Fibroblast of skin of left quadriceps (primary cell): ENCODE results near the gene ACP4.

Experiments
- DNase-seq, 2 experiments: peaks; one replicate each; pipeline ENCODE4 v3.0.0-alpha.2; 2013; ENCODE audit warnings: low read depth in 2 of 2

Gene ACP4

DNA sequence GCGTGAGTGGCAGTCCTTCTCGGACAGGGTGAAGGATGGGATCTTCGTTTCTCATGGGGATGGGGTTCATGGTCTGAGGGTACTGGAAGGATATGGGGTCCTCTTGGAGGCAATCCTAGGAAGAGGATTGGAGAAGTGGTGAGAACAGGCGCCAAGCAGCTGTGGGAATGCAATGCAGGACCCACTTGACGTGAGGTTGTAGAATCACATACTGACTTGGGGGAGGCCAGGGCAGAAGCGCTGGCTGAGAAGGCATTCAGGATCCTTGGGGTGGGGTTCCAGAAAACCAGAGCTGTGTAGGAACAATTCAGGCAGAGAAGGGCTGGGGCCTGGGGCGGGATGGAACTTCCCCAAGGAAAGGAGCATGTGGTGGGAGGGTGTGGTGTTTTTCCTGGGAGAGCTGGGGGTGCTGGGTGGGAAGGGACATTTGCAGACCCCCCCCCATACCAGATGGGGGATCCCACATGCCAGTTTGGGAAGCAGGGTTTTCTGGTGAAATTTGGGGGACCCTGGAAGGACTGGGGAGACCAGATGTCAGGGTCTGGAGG is 32.5 kb downstream of the ACP4 start:
- DNase-seq = no peak

DNA sequence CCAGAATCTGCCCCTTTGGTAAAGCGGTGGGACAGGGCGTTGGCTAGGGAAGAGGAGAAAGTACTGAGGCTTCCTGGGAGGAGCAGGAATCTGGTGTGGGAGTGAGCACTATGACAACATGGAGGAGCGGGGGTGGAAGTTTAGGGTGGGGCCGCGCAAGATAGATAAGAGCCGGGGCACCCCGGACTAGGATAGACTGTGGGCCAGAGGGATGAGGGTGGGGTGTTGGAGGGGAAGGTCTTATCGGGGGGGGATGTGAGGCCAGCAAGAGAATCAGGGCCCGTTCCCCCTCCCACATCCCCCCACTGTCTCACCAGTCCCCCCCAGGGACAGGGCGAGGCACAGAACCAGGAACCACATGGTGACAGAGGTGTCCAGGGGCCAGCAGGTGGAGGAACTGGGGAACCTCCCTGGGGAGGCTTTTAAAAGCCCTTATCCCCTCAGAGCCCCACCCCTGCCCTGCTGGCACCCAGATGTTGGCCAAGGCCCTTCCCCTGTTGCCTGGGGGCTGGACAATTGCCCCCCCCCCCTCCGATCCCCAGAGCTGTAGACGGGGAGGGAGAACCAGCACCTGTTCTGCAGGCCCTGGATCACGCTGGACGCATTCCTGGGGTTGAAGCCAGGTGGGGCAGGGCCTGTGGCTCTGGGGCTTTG is 33.3 kb downstream of the ACP4 start, which contains the start of gene KLK1:
TSS of gene KLK1 (minus strand) at position 399 of the 654 bp plus-strand sequence. CDS start at position 360, 39 bp downstream.
- no peak for DNase-seq

DNA sequence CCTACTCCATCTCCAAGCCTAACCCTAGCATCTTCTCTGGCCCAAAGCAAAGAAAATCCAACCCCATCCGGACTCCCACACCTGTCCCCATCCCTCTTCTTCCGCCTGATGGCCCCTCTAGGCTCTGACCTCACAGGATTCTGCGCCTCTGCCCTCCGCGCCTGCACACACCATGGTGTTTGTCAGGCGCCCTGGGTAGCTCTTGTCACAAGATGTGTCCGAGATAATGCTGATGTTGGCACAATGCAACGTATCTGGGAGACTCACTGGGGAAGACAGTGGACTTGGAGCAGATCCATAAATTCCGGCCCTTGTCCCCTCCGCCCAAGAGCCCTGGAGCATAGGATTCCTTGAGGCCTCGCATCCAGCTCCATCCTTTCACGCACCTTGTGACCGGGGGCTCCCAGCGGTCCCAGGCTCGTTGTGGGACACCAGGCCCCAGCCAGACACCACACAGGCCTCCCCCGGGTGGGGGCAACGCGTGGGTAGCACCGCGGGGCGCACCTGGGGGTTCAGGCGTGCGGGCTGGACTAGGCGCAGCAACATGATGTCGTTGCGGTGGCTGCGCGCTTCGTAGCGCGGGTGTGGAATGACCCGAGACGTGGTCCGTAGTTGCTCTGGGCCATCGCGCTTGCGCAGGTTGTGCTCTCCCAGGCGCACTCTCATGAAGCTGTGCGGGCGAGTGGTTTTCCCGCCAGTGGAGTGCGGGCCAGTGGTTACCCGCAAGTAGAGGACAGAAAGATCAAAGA is 36.5 kb downstream of the ACP4 start:
- no peak for DNase-seq

DNA sequence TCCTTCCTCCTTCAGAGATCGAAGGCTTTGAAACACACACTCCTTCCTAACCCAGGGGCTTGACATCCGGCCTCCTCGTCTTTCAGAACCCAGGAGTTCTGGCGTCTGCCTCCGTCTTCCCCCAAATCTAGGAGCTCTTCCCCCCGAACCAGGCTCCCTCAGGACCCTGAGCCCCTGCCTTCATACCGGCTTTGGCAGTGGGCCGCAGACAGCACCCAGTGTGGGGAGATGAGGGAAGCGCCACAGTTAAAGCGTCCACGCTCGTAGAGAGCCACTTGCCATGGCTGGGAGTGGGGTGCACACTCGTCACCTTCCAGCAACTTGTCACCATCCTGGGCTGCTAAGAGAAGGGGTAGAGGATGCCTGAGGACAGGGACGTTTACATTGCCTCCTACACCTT is 37.3 kb downstream of the ACP4 start:
- no peak for DNase-seq

DNA sequence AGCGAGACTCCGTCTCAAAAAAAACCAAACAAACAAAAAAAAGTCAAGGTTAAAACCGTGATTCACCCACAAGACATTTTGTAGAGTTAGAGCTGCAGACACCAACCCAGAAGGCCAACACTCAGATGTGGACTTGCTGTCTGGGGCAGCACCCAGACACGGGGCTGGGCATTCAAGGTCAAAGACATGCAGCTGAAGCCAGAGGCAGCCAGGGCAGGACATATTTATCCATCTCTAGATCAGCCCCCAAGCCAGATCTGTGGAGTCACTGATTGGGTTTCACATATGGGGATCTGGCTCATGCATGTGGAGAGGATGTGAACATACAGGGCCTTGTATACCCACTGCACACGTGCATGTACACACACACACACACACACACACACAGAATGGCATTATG is 39.6 kb downstream of the ACP4 start:
- no peak for DNase-seq

DNA sequence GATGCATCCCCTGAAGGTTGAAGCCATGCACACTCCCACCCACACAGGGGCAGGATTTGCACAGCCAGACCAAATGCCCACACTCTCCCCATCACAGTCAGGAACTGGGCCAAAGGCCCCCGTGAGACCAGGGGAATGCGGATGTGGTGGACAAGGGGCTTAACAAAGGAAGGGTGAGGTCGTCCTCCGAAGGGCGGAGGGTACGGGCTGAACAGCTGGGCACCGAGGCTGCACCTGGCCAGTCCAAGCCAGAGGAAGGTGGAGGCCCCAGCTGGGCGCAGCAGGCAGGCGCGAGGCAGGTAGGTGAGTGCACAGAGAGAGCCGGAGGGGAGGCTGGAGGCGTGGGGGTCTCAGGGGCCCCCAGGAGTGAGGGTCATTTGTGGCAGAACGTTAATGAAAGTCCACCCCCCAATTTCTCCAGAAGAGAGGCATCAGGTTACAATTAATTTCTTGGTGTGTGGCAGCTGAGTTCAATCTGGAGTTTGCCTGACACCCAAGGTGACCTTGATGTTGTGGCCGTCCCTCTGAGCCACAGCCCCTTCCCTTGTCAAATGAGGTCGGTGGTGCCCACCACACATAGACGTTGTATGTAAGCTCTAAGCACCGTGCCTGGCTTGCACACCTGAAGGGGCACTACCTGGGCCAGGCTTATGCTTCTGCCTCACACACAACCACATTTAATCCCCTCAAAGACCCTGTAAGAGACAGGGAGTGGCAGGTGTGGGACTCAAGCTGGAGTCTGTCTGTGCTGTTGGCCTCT is 40.2 kb downstream of the ACP4 start:
- DNase-seq = no peak

DNA sequence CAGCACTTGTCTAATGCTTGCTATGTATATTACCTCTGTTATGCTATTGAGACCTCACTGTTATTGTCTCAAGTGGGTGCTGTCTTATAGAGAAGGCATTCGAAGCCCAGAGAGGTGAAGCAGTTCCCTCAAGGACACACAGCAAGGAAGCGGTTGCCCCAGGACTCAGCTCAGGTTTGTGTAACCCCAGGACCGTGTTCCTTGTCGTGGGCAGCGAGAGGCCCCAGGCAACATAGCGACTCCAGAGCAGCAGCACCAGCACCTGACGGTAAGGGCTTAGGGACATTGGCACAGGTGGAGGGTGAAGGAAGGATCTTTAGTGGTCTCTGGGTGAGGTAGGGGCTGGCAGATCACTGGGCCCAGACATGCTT is 40.8 kb downstream of the ACP4 start:
- no peak for DNase-seq

DNA sequence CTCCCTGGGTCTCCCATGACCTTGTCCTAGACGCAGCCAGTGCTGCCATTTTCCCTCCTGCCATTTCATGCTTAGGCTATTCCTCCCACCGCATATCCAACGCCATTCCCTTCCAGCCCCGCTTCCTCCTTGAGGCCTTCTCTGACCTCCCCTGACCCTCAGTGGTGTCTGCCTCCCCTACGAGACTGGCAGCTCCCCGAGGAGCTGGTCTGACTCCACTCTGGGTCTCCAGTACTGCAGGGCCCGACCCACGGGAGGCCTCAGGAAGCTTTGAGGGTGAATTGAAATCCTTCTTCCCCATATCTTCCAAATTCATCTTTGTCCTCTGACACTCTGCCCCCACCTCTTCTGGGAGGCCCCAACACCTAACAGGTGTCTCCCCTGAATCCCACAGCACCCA is 42.5 kb downstream of the ACP4 start:
- no peak for DNase-seq

DNA sequence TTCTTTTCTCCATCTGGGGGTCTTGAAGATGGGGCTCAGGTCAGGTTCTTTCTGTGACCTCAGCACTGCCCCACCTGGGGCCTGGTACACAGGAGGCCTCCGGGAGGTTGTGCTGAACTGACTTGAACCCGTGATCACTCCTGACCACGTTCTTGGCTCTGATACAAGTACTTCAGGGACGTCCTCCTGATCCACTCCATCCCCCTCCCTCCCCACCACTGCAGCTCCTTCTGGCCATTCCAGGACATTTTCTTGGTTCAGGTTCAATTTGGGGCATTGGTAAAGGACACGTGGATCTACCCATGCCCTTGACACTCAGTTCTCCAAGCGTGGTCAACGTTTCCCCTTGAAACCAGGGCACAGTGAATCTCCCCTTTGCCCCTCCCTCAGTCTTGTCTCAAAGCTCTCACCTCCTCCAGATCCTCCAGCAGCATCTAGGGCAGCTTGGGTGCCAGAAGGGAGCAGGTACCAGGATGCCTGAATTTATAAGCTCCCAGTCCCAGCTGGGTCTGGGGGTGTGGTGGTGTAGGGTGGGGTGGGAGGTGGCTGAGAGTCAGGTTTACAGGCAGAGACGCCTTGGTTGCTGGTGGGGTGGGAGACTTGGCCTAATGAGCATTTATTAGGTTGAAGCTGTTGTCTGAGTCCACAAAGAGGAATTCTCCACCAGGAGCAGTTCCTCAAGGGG is 43.0 kb downstream of the ACP4 start, which contains the start of gene KLK15:
TSS of gene KLK15 (minus strand) at position 458 of the 685 bp plus-strand sequence. CDS start 2,082 bp downstream, outside the sequence.
- DNase-seq = no peak

DNA sequence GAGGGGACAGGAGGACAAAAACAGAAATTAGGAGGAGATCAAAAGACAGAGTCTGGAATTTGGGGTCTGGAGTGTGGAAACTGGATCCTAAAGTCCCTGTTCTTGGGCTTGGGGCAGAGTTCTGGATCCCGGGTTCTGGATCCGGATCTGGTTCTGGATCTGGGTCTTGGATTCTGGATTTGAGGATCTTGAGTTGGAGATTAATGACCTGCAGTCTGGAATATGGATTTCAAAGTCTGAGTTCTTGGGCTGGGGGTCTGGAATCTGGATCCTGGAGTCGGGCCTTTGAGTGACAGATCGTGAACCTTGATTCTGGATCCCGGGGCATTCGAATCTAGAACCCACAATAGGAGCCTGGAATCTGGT is 43.6 kb downstream of the ACP4 start:
- no peak for DNase-seq

DNA sequence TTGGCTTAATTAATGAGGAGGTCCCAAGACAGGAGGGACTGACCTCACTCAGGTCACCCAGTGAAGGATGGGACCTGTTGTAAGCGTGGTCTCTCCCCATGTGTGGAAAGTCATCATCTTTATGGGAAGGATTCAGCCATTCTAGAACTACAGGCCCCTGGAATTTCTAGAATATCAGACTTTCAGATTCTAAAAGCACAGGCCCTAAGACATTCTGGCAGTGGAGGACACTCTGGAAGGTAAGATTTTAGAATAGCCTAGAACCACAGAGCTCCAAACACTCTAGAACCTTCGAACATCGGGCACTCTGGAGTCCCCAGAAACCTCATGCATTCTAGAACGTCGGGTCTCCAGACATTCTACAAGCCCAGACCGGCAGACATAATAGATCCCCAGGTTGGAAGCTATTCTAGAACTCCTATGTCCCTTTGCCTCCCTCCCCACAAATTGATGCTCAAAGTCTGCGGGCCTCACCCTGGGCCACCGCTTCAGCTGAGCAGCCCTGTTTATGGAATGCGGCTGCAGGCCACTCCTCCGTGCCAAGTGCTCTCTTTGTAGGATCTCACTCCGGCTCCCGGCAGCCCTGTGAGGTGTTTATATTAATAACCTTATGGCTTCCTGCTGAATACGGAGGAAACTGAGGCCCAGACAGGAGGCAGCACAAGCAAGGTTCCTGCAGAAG is 45.0 kb downstream of the ACP4 start:
- no peak for DNase-seq

DNA sequence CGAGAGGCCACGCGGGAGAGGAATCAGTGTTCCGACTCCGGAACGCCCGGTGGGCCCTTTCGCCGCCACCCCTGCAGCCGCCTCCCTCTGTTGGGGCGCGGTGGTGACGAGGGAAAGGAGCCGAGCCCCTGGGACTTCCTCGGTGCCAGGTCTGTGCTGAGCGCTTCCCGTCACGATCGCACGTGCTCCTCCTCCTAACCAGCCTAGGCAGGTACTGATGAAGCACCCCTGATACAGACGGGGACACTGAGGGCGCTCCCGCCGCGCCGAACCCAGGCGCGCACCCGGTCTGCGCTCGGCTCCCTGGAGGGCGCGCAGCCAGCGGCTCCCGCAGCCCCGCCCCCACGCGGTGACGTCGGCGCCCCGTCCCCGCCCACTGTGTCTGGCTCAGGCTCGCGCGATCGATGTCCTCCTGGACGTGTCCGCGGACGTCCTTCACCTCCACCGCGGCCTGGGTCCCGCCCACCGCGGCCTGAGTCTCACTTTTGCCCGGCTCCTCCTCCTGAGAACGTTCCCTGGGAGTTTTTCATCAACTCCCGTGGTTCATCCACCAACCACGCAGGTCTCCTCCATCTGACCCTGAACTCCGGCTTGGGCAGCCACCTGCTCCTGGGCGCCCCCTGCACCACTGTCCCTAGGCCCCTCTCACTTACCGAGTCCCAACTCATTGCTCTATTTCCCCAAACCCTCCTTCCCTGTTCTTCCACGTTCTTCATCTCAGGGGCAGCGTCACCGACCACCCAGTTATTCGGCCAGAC is 45.7 kb downstream of the ACP4 start:
- DNase-seq = peak; percentile 9

DNA sequence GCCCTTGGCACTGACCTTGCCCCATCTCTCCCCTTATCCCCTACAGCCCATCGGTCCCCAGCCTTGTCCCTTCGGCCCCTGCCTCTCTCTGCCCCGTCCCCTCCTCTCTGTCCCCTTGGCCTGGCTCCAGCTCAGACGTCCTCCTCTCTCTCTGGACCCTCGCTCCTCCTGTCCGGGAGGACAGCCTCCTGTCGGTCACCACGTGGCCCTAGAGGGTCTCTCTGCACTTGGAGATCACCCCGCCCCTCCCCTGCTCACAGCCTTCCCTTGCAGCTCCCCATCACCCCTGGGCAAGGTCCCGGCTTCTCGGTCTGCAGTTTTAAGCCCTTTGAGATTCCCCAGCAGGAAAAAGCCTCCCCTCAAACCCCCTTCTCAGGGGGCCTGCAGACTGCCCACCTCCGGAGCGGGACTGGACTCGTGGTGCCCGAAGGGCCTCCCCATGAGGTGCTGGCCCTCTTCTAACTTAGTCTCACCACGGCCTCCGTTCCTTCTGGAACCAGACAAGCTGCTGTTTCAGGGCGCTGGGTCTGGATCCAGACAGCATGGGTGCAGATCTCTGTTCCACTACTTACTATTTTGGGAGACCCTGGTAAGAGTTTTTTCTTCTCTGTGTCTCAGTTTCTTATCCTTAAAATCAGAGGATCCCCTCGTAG is 46.5 kb downstream of the ACP4 start:
- DNase-seq = no peak

DNA sequence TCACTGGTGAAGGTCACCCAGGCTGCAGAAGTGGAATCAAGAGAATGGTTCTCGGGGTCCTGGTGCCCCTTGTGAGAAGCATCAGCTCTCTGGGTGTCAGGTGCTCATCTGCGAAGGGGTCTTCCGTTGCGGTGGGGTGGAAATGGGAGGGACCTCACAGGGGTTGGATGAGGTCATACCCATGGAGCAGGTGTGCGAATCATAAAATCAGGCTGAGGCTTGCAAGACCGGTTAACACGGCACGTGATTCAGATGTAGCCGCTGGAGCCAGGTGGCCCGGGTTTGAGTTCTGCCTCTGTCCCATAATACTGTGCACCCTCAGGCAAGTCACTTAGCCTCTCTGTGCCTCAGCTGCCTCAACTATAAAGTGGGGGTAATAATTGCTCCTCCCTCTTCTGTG is 47.1 kb downstream of the ACP4 start:
- DNase-seq = no peak

DNA sequence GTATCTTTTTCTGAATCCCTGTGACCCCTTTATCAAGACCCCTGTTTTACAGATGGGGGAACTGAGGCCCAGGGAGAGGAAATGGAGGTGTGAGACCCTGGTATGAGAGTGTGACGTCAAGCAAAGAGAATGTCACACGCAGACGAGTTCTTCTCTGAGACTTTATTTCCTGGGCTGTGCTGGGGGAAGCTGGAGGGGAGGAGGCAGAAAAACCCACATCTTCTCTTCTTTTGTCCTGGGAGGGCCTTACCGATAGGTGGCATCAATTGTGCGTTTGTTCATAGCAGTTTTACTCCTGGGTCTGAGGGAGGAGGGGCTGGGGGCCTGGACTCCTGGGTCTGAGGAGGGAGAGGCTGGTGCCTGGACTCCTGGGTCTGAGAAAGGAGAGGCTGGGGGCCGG is 48.0 kb downstream of the ACP4 start:
- DNase-seq = no peak

DNA sequence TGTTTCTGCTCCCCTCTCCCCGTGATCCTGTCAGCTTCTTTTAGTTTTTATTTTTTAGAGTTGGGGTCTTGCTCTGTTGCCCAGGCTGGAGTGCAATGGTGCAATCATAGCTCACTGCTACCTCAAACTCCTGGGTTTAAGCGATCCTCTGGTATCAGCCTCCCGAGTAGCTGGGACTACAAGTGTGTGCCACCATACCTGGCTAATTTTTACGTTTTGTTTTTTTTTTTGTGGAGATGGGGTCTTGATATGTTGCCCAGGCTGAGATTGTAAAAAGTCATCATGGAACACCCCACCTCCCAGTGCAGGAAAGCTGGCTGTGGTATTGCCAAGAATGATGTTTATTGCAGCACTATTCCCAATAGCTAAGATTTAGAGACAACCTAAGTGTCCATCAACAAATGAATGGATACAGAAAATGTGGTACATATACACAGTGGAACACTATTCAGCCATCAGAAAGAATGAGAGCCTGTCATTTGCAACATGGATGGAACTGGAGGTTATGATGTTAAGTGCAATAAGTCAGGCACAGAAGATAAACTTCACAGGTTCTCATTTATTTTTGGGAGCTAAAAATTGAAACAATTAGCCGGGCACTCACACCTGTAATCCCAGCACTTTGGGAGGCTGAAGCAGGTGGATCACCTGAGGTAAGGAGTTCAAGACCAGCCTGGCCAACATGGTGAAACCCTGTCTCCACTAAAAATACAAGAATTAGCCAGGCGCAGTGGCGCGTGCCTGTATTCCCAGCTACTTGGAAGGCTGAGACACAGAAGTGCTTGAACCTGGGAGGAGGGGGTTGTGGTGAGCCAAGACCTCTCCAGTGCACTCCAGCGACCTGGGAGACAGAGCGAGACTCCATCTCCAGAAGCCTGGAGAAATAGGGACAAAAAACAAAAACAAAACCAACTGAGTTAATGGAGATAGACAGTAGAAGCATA is 49.8 kb downstream of the ACP4 start:
- no peak for DNase-seq

DNA sequence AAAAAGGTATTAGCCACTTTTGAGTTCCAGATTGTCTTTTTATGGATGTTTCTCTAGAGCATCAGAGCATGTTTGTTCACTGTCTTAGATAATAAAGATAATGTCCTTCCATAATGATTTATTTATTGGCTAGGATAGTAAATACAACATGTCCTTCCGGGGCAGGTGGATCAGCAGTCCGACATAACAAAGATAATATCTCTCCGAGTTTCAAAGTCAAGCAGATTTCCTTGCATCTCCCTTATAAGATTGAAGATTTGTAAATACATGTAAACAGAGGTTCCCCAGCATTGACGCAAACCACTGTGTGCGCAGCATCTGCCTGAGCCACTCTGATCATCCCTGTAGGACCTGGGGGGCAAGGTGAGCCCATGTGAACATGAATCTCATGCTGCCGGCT is 51.9 kb downstream of the ACP4 start:
- no peak for DNase-seq

DNA sequence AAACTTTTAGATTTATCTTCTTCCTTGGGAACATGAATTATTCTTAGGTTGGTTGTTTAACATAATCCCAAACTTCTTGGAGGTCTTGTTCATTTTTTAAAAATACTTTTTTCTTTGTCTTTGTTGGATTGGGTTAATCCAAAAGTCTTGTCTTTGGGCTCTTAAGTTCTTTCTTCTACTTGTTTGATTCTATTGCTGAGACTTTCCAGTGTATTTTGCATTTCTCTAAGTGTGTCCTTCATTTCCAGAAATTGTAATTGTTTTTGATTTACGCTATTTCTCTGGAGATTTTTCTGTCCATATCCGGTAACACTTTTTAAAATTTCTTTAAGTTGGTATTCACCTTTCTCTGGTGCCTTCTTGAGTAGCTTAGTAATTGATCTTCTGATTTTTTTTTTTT is 53.0 kb downstream of the ACP4 start:
- no peak for DNase-seq

DNA sequence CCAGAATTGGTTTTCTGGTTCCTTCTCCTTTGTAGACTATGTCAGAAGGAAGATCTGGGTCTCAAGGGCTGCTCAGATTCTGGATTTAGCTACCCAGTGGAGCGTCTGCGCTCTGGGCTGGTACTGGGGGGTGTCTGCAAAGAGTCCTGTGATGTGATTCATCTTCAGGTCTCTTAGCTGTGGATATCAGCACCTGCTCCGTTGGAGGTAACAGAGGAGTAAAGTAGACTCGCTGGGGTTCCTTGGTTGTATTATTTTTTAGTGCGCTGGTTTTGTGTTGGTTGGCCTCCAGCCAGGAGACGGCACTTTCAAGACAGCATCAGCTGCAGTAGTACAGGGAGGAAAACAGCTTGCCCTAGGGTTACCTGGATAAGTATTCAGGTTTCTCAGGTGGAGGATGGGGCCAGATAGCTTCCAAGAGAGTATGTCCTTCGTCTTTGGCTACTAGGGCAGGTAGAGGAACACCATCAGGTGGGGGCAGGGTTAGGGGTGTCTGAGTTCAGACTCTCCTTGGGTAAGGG is 53.5 kb downstream of the ACP4 start:
- DNase-seq = no peak
